D341Med (cell line): ENCODE results near the gene CD79A.
"Not testable (repeated sequence)": the region's sequence is repeated elsewhere in the genome, so short reads cannot be mapped to it uniquely, and the experiment has no call there.

Source experiments
- DNase-seq: peaks from one replicate; pipeline ENCODE4 v3.0.0; 2012; ENCODE audit warnings: low spot score

Gene CD79A

GRCh38 chr19:41863209-41863931 lies 13.7 kb upstream of the CD79A start:
- no peak for DNase-seq

- no peak for DNase-seq
These were observed 12.7 kb upstream of the CD79A start for GRCh38 chr19:41864374-41864773.

DNA sequence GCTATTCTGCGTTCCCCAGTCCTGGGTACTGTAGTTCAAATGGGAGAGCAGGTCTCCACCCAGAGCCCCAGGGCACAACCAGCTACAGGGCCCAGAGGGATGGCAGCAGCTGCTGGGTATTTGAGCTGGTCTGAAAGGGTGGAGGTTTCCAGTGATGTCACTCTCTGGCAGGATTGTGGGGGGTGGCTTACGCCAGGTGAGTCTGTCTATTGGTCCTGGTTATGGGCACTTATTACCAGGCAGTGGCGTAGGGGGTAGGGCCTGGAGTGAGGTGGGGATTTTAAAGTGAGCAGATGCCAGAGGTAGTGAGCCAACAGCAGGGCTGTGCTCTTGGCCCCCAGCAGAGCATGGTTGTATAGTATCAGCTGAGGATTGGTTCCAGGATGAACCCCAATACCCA lies 10.8 kb upstream of the CD79A start:
- DNase-seq = no peak

DNA sequence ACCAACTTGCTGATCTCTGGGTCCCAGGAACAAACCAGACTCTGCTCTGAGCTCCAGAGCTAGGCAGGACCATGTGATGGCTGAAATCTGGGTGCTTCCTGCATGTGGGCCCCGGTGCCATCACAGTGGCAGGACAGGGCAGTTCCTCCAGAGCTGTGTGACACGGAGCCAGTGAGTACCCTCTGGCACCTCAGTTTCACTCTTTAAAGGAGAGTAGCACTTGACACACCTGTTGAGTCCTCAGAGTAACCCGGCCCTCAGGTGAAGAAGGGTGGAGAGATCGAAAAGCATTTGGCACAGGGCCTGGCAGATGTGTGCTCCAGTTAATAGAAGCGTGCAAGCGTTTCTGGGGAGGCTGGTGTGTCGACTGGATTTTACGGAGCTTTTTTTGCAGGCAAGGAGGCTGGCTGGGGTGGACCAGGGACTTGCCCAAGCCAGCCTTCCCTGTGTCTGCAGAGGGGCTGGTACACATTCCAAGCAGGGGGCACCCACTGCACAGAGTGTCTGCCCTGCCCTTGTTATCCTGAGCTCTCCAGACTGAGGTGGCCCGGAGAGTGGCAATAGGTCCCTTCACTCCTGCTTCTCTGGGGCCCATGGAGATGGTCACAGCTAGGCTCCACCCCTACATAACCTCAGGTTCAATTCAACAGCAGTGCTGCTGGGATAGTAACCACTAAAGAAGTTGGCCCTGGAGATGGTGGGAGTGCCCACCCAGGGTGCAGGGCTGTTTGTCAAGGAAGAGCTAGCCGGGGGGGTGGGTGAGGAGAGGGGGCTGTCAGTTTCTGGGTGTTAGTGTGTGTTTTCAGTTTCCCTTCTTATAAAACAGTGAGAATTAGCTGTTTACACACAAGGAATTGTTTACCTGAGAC lies 8.7 kb upstream of the CD79A start:
- no peak for DNase-seq

GRCh38 chr19:41868989-41869300 lies 8.1 kb upstream of the CD79A start:
- DNase-seq = no peak

DNA sequence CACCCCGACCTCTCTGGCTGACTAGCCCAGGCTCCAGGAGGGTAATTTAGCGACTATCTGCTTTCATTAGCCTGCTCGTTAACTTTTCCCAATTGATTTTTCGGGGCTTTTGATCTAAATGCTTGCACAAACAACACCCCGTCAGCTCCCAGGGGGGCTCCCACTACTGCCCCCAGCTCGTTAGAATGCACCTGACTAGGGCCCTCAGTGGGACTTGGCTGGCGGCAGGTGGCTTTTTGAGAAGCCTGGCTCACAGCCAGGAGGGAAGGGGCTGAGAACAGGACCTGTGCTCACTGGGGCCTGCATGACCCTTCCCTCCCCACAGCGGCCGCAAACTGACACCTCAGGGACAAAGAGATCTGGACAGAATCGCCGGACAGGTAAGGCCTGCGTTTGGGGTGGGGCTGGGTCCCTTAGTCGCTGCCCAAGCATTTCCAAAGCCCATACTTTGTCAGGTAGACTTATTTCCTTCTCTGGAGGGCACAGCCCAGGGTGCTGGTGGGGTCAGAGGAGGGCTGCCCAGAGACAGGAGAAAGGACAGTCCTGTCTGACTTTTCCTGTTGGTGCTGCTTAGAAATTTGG lies 7.6 kb upstream of the CD79A start:
- no peak for DNase-seq

DNA sequence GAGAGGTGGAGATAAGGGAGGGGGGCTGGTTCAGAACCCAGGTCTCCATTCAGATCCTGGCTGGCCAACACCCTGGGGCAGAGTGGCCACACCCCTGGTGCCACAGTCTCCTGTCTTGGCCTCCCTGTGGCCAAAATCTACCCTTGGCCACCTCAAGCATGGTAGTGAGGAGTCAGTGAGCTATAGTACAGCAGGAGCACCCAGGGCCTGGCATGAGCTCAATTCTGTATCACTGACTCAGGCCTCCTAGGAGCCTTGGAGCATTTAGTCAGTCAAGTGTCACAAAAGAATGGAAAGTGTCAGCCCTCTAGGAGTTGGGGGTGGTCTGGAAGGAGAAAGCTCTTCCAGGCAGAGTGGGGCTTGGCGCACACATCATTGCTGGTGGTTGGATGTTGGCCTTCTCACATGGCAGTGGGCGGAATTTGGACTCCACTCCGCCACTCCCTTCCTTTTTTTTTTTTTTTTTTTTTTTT lies 6.6 kb upstream of the CD79A start:
- no peak for DNase-seq

GRCh38 chr19:41871573-41872383 lies 5.3 kb upstream of the CD79A start:
- DNase-seq = no peak

DNA sequence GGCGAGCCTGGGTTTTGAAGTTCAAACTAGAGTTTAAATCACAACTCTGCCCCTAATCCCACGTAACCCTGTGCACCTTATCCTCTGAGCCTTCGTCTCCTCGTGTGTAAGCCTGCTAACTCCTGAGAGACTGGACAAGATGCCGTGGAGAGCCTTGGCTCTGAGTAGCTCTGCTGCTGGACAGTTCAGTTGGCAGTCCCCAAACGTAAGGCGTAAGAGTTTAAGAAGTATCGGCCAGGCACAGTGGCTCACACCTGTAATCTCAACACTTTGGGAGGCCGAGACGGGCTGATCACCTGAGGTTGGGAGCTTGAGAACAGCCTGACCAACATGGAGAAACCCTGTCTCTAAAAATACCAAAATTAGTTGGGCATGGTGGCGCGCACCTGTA lies 4.7 kb upstream of the CD79A start:
- DNase-seq = no peak

DNA sequence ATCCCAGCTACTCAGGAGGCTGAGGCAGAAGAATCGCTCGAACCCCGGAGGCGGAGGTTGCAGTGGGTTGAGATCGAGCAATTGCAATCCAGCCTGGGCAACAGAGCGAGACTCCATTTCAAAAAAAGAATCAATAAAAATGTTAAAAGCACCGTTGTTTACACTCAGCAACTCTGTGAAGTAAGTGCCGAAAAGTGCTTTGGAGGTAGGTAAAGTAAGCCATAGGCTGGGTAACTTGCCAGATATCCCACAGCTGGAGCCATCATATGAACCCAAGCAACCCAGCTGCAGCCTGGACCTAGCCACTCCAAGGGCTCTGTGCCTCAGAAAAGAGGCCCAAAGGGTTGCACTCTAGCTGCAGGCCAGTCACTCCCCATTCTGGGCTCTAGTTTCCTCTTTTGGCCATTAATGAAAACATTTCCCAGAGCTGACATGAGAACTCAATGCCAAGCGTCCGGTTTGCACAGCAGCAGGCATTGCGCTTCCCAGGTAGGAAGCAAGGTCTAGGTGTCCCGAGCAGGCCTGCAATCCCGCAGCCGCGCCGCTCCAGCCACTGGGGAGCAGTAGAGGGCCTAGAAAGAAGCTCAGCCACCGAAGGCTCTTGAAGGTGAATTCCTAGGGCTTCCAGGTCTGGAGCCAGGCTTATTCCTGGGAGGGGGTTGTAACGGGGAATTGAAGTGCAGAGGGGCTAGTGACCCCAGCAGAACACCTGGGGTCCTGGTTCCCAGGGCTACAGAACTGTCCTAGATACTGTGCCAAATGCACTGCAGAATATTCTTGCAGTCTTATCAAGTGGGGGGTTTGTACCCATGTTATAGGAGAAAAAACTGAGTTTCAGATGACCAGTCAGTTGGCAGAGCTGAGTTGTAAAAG lies 4.1 kb upstream of the CD79A start:
- DNase-seq = peak; percentile 85

DNA sequence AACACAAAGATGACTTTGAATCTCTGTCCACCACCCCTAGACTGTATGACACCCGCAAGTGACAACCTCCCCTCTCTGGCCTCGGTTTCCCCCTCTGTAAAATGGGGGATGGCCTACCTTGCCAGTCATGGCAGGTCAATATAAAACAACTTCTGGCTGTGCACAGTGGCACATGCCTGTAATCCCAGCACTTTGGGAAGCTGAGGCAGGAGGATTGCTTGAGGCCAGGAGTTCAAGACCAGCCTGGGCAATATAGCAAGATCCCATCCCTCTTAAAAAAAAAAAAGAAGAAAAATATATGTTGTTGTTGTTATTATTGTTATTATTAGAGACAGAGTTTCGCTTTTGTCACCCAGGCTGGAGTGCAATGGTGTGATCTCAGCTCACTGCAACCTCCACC lies 1.1 kb upstream of the CD79A start:
- DNase-seq = not testable (repeated sequence)

DNA sequence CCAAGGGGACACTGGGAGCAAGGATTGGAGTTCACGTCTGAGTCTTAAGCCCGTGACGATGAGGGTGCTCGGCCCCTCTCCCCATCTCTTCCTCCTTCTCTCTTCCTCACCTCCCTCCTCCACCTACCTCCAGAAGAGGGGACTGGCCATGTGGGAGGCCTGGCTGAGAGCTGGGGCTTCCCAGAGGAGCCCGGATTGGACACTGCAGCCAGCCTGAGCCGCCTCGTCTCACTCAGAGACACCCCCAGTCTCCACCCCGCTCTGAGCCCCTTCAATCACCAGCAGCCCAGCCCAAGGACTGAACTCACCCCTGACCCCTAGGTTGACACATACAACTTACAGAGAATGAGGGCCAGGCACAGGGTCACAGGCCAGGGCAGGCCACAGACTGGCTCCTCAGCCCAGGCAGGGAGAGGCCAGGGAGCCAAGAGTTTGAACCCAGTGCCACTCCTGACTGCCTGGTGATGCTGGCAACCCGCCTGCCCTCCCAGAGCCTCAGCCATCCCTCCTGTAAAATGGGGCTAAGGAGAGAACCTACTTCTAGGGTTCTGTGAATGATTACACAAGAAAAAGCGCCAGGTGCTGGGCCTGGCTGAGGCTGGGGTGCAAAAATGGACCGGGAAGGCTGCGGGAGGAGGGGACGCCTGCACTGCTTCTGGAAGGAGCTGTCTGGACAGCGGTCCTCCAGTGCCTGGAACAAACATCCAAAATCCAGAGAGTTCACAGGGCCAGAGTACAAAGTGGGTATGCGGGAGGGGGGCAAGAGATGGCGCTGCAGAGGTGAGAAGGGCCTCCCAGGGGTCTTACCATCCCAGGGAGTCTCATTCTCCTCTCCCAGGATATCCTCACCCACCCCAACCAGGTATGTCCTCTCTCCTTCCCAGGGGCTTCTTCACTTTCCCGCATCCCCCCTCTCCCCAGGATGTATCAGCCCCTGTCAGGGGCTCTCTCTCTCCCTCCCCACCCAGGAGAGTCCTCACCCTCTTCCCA lies 1.1 kb downstream of the CD79A start:
- no peak for DNase-seq

DNA sequence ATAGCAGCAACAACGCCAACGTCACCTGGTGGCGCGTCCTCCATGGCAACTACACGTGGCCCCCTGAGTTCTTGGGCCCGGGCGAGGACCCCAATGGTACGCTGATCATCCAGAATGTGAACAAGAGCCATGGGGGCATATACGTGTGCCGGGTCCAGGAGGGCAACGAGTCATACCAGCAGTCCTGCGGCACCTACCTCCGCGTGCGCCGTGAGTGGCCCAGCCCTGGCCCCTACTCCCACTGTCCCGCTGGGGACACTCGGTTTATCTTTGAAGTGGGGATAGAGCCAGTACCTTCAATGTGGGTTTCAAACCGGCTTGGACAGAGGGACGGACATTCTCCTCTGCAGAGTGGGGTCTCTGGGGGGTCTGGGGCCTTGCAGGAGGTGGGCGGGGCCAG lies 2.0 kb downstream of the CD79A start:
- DNase-seq = no peak

DNA sequence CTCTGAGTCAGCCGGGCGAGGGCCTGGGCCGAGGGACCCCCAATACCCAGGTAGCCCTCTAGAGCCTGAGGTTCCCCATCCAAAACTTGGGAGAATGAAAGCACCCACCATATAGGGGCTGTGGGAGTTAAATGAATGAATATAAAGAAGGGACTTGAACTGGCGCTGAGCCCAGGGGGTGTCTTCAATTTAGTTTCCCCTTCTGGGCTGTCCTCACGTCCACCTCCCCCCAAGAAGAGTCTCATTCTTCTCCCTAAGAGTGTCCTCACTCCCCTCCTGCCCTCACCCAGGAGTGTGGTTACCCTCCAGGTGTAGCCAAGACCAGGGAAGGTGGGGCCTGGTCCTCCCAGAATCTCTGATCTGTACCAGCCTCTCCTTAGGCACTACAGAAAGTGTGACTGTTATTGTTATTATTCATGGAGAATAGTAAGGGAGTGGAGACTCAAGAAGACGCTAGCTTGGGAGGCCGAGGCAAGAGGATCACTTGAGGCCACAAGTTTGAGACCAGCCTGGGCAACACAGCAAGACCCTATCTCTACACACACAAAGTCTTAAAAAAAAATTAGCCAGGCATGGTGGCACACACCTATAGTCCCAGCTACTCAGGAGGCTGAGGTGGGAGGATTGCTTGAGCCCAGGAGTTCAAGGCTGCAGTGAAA lies 2.7 kb downstream of the CD79A start:
- DNase-seq = no peak

- no peak for DNase-seq
These were observed 3.2 kb downstream of the CD79A start for GRCh38 chr19:41880329-41880708.

DNA sequence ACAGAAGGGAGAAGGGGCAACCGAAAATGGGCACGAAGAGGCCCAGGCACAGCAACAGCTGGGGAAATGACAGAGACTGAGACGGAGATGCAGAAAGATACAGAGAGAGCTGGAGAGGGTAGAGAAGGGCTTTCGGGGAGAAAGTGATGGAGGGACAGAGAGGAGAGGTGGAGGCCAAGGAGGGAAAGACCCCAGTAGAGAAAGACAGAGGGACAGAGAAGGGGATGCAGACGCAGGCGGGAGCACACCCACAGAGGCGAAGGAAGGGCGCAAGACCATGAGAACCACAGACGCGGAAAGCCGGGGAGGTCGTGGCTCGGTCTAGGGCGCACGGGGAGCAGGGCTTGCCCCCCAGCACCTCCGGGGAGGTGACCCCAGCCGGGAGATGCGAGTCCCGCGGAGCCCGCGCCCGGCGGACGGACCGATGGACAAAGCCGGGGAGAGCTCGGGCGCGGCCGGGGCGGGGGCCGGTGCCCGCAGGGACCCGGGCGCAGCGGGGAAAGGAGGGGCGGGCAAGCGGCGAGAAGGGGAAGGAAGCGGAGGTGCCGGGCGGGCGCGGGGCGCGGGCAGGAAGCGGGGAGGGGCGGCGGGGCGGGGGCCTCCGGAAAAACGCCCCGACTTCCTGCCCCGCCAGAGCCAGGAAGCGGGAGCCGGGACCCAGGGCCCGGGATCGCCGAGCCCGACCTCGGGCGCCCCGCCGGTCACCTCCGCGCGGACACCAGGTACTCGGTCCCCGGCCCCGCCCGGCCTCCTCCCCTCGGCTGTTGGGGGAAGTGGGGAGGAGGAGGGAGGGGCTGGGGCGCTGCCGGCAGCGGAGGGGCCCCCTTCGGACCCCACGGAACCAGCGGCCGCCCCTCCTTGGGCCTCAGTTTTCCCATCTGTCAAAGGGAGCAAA lies 5.7 kb downstream of the CD79A start, which contains the start of gene ARHGEF1:
ARHGEF1 (plus strand) TSS at position 617 of the 895 bp plus-strand sequence. CDS start 4,899 bp downstream, outside the sequence.
- peak; percentile 69 for DNase-seq

DNA sequence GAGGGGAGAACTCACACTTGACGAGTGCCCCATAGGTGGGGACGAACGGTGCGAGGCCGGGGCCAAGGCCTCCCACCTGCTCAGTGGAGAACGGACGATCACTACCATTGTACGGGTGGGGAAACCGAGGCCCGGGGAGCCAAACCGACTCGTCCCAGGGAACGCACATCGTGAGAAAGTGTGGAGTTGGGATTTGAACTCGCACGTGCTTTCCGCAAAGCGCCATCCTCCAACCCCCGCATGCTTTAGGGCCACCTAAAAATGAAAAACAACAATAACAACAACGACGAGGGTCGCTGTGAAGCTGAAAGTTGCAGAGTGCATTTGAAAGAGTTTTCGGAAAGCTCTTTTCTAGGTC lies 6.4 kb downstream of the CD79A start:
- peak; percentile 34 for DNase-seq
